NCI-H2081 treated with DMSO at 0.1 percent for 48 hours (cell line): ENCODE results near the gene VPS8.

Experiments
- DNase-seq: peaks from one replicate; lab custom pipeline; 2025; lab: John Stamatoyannopoulos, UW

The VPS8 gene, protein sequence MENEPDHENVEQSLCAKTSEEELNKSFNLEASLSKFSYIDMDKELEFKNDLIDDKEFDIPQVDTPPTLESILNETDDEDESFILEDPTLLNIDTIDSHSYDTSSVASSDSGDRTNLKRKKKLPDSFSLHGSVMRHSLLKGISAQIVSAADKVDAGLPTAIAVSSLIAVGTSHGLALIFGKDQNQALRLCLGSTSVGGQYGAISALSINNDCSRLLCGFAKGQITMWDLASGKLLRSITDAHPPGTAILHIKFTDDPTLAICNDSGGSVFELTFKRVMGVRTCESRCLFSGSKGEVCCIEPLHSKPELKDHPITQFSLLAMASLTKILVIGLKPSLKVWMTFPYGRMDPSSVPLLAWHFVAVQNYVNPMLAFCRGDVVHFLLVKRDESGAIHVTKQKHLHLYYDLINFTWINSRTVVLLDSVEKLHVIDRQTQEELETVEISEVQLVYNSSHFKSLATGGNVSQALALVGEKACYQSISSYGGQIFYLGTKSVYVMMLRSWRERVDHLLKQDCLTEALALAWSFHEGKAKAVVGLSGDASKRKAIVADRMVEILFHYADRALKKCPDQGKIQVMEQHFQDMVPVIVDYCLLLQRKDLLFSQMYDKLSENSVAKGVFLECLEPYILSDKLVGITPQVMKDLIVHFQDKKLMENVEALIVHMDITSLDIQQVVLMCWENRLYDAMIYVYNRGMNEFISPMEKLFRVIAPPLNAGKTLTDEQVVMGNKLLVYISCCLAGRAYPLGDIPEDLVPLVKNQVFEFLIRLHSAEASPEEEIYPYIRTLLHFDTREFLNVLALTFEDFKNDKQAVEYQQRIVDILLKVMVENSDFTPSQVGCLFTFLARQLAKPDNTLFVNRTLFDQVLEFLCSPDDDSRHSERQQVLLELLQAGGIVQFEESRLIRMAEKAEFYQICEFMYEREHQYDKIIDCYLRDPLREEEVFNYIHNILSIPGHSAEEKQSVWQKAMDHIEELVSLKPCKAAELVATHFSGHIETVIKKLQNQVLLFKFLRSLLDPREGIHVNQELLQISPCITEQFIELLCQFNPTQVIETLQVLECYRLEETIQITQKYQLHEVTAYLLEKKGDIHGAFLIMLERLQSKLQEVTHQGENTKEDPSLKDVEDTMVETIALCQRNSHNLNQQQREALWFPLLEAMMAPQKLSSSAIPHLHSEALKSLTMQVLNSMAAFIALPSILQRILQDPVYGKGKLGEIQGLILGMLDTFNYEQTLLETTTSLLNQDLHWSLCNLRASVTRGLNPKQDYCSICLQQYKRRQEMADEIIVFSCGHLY (N-terminal part only)

DNA sequence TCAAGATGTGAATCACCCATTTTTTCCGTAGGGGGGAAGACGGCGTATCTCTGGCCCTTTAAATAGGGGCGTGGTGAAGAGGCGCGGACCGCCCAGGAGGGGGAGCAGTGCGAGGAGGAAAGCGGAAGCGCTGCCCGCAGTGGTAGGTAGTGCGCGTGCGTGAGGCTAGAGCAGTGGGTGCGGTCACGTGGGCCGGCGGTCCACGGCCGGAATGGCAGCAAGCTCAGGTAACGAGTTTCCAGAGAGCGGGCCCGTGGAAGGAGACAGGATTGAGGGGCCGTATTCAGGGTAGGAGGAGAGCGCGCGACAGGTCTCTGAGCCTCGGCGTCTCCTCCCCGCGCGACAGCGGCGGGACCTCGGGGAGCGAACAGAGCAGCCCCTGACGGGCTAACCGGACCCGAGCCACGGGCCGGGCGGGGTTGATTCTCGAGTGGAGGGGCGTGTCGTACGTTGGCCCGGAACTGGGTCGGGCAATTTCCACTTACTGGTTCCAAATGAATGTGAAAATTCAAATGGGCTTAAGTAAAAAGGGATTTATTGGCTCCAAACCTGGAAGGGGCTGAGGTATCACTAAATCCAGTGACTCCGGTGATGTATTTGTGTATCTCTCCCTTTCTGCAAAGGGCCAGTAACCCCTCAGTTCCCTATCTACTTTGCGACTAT, at the start of gene VPS8:
Gene VPS8 (plus strand): TSS at position 168 of the 663 bp plus-strand sequence. CDS start 12,467 bp downstream, outside the sequence.
- peak; percentile 91 for DNase-seq

DNA sequence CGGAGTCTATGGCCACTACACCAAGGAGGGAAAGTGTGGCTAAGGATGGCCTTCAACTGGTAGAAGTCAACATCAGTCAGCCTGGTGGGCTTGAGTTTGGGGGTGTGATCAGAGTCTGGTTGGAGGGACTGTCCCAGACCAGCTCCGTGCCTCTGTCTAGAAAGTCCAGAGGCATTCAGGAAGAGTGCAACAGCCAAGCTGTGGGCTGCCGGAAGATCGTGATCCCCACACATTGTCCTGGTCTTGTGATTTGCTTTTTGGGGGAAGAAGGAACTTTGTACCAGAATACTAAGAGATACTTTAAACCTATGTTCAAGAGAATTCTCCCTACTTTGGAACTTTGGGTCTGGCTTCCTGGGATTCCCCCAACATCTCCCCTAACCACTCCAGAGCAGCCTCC, 47.8 kb upstream of the VPS8 start:
- DNase-seq: no peak

DNA sequence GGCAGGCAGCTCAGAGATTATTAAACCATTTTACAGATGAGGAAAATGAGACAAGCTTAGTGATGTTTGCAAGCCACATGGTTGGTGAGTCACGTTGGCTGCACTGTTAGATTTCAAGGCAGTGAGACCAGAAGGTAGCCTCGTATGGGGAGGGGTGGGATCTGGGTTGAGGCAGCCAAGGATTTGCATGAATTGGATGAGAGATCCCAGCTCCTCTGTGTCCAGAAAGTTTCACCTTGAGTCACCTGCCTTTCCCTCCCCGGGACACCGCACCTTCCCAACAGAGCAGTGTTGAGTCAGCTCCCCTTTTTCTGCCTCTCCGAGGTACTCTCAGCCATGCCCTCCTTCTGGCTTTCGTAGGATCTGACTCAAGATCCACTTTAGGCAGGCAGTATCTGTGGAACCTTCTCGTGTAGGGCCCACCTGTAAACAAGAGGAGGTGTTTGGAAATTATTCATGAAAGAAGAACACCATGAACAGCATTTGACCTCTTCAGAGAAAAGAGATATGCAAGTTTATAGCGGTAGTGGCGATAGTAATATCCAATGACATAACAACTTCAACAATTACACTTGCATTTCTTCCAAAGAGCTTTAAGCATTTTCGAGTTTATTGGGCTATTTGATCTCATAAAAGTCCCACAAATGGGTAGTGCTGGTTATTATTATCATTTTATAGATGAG, 46.8 kb upstream of the VPS8 start:
- no peak for DNase-seq

DNA sequence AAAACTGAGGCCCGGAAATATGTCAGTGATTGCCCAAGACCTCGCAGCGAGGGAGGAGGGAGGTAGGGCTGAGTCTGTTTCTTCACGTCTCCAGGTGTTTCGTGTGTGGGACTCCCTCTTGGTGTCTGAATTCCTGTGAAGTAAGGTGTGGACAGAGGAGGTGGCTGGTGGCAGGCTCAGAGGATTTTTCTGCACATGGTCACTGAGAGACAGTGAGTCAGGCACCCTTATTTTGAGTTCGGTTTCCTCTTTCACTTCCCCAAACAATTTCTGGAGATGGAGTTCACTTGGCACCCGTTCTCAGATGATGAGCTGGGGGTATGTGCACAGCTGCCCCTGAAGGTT, 46.3 kb upstream of the VPS8 start:
- no peak for DNase-seq

DNA sequence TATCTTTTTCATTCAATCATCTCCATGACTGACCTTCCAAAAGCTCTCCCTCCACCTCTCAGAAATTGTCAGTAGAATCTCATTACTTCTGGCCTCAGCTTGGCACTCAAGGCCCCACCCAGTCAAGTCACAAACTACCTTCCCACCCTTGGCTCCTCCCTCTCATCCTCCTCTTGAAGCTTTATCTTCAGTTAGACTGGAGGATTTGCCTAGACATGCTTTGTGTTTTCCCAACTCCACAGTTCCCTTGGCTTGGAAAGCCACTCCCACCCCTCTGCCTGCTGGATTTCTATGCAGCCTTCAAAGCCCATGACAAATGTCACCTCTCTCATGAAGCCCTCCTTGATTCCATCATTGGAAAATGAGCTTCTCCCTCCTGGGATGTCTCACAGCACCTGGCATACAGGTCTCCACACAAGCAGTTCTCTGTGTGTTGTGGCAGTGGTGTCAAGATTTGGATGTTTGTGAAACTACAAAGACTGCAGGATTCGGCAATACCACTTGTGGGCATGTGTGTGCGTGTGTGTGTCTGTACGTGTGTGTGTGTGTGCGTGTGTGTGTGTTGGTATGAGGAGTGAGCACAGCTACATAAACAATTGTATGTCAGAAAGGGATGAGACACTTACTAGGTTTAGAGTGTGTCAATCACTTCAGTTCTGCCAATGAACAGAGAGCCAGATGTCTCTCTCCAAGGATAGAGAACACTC, 45.3 kb upstream of the VPS8 start:
- DNase-seq: no peak

DNA sequence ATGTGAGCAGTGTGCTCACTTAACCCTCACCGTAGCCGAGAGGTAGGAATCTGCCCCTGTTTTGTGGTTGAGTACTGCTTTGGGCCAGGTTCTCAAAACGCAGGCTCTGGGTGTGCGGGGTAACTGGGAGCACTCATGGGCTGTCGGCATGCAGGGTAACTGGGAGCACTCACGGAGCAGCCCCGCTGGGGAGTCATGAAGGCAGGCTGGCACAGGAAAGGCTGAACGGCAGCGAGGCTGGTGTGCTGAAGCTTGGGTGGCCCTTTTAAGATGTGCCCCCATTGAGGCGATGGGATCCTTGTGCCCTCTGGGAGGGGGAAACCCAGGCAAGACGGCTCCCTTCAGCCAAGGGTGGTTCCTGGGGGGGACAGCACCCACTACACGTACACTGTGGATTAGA, 44.6 kb upstream of the VPS8 start:
- DNase-seq: no peak

DNA sequence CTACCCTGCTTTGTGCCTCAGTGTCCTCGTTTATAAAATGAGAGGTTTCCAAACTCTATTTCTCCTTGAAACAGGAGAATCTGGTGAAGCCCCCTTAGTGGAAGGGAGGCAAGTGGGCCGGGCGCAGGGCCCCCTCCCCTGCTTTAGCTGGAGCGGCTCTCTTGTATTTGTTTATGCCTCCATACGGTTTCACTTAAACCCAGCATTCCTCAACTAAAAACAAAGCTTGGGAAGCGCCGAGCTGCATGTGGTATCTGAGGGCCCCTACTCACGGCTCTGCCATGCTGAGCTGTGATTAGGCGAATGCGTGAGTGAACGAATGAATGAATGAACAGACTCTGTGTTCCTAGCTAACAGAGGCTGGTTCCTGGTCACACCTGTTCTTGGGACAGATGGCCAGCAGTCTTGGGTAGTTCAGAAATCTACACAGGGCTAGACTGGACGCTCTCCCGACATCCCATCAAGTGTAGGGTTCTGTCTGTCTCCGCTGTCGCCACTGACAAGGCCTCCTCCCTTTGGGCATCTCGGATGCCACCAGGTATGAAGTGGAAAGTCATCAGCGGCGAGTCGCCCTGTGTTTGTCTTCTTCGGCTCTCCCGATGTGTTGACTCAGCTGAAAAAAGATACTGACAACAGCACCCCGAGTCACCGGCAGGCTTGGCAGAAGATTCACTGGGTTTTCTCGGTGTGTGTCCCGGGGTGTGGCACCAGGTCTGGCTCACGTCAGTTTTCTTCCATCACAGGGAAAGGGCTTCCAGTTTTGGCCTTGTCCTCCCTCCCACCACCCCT, 42.4 kb upstream of the VPS8 start:
- no peak for DNase-seq

DNA sequence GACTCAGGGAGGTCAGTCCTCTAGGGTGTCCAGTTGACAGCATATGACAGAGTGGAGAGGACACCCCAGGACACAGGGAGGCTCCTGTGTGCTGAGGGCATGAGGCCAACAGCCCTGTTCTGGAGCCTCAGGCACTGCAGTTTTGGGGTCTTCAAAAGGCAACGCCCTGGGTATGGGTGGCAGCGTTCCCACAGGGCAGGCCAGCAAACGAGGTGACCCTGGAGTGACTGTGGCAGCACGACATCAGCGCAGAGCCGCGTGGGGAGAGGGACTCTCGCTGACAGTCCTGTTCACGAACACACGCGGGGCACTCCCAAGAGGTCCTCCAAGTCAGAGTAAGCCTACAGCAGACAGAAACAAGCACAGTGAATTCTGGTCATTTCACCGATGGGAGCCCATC, 41.4 kb upstream of the VPS8 start:
- DNase-seq: no peak

DNA sequence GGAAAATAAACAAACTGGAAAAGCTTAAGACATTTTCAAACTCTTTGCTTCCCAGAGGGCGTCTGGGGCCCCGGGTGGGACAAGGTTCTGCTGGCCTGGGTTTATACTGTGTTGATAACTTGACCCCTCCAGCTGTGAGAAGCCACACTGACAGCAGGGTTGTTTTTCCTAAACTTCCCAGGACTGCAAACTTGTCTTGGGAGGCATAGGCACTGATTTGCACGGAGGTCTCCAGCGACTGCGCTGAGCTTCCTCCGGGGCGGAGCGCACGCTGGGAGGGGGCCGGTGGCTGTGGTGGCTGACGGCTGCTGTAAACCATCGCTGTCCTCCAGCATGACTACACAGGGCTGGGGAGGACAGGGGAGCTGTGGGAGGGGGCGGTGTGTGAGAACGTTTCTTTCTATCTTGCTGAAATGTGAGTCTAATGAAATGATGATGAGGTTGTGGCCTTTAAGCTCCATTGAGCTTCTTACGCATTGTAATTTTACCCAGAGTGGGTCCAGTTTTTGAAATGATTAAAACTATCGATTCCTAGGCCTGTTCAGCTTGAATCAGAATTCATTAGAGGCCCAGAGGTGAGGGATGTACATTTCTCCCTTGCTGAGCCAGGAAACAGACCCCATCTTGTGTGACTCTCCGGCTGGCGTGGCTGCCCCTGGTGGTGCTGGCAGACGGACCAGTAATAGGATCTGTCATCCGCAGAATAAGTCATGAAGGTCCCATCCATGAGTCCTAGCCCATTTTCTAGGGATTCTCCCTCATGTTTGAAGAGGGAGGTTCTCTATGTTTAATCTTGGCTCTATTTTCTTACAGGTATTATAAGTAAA, 40.5 kb upstream of the VPS8 start:
- DNase-seq: no peak

DNA sequence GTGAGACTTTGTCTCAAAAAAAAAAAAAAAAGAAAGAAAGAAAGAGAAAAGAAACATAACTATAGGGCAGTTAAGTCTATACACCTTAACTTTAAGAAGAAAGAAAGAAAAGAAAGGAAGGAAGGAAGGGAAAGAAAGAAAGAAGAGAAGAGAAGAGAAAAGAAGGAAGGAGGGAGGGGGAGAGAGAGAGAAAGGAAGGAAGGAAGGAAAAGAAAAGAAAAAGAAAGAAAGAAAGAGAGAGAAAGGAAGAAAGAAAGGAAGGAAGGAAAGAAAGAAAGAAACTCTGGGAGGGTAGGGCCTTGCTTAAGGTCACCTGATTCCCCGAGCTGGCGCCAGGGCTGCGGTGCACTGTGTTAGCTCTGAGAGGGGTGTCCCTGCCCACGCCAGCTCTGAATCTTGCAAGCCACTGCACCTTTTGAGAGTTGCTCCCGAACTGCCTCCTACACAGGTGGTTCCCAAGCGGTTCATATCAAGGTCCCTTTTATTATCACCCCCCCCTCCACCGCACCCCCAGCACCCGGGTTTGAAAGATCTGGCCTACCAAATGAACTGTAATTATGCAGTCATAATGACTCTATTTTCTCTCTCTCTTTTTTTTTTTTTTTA, 39.2 kb upstream of the VPS8 start:
- DNase-seq: no peak

DNA sequence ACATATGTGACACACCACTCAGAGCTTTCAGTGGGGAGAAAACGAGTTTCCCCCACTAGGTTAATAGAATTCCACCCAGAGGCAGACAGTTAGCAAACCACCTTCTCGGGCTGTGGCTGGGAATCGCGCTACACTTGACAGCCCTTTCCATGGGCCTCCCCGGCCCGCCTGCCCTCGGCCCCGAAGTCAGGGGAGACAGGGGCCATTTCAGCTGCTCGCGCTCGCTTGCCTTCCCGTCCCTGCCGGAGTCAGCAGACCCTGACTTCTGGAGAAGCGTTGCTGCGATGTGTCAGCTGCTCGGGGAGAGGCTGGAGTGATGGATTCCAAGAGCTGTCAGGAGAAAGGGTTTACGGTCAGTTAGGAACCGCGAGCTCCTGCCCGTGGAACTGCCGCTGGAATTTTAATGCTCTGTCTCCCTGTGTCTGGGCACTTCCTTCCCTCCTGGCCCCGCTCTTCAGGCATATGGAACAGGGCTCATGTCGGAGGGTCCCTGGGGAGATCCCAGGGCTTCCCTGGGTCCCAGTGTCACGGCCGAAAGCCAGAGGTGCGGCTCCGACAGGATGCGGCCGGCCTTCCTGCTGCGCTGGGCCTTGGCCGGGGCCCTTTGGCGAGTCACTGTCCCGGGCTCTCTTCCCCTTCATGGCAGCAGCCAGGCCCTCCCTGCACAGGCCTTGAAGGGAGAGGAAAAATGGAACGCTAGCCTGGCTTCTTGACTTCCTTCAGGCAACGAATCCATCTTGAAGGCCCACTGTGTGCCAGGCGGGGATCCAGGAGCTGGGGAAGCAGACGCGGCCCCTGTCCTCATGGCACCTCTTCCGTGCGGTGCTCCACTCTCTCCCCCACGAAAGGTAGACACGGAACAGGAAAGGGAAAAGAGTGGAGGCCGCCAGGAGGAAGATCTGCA, 38.4 kb upstream of the VPS8 start:
- DNase-seq: no peak

DNA sequence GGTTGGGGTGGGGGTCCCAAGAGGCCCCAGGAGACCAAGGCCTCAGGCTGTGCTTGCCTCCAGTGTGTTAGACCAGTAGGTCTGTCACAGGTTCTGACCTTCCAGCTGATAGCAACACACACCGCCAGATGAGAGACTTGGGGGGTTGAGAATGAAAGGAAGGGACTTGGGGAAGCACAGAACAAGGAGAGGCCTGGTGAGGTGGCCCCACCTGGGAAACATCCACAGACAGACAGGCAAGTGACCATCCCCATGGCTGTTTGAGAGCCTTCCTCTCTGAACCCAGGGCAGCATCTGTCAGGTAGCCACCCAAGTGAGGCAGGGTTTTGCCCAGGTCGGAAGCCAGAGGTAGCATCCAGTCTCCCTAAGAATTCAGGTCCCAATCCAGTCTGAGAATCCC, 35.0 kb upstream of the VPS8 start:
- DNase-seq: no peak

DNA sequence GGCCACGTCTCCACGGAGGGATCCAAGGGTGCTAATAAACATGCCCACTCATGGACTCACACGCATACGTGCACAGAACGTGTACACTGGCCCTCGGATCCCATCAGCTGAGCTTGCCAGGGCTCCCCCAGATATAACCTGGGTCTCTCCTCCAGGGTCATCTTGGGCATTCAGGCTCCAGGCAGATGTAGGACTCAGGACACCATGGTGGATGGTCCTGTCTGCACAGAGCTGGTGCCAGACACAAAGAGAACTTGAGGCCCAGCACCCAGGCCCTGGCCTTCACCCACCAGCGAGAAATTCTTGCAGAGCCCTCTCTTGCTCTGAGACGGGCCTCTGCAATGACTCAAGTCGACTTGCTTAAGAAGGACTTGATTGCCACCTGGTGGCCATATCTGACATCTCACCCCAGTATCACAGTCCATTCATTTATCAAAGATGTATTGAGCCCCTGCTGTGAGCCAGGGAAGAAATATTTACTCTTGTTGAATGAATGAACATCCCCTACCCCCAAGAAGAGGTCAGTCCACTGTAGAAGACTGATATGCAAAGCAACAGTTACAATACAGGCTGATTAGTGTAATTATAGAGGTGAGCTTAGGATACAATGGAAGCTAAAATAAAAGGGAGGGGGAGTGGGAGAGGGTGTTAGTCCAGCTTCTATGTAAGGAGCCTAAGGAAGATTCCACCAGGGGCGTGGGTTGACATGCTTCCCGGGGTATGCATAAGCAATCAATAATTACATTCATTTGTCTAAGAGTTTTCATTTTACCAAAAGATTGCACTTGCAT, 34.2 kb upstream of the VPS8 start:
- DNase-seq: peak; percentile 77

DNA sequence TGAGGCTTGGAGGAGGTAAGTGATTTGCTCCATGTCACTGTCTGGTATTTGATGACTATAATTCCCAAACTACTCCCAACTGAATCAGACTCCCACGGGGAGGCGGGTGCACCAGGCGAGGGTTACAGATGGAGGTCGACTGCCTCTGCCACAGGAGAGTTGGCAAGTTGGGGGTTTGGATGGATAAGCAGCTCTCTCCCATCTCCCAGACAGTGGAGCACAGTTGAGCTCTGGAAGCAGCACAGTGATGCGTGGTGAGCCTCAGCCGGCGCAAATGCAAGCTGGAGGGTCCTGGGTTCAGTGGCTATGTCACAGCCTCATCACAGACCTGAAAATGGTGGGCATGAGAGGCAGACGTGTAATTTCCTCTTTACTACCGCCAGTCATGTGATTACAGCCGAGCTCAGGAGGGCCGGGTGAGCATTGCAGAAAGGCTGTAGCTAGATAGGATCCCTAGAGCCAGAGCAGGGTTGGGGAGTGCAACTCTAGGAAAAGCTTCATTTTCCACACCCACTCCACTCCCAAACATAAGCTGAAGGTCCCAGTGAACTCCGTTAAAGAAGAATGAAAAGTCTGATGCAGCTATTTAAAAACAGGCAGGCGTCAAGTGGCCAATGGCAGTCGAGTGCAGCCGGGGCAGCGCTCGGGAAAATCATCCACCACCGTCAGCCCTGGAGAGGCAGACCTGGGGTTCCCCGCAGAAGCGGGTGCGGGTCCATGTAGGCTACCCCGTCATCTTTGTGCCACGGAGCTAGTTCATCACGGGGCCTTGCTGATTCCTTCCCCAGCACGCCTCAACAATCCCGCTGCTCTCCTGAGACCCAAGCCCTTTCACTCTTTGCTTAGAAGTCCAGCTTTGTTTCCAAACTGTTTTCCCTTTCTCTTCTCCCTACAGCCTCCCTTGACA, 33.3 kb upstream of the VPS8 start:
- no peak for DNase-seq

DNA sequence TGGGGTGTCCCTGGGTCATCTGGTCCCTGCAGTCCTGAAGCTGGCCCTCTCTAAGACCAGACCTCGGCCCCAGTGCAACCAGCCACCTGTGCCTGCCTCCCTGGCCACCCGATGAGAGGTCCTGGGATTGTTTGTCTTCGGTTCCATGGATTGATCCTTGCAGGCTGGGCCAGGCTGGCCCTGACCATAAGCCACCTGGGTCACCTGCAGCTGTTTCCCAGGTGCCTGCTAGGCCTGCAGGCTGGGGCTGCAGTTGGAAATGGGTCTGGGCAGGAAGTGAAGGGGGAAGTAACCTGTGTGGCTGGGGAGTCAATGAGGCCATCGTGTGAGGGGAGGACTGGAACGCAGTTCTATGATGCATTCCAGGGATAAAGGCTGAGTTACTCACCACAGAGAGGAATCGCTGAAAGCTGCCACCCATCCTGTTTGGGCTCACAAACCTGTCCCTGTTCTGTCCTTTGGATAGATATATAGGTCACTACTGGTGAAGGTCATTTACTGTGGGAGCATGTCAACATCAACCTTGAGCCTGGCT, 30.9 kb upstream of the VPS8 start:
- no peak for DNase-seq
